GM21825 (cell line): ENCODE results near the gene NAE1.
"Not testable (repeated sequence)": the region's sequence is repeated elsewhere in the genome, so short reads cannot be mapped to it uniquely, and the experiment has no call there.

Source experiments
- ATAC-seq: cut with Tn5 transposase; IDR thresholded peaks from one replicate; pipeline ENCODE4 v1.9.1; 2021; ENCODE audit warnings: mild to moderate bottlenecking, moderate library complexity; ENCODE audit not compliant: unreplicated experiment

The NAE1 gene

DNA sequence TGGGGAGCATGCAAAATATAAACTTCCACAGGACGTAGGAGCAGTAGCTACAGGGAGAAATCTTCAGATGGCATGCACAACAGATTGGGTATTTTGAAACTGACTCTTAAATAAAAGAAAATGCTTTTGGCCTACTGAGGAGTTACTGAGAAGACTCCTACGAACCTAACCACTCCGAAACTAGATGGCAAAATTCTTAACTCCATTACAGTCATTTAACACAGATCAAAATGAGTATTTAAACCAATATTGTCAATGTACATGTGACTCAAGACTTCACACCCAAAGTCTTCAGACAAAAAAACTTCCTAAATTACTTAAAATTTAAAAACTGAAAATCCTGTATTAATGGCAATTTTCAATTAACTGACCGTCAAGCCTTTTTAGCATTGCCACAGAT is 21.0 kb downstream of the NAE1 start:
- no peak for ATAC-seq

DNA sequence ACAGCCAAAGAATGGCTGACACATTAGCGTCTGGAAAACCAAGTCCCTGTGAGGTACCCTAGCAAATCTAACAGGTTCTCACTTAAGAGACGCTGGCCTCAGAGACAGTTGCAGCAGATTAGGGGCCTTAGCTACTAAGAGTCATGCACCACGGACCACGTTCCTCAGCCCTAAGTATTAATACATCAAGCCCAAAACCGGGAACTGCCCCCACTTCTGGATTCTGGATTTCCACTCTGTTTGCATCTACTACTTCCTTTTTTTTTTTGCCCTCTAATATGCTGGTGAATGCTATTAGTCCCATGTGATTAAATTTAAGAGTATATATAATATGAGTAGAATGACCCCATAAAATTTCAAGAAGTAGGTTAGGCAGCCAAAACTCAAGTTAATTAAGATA is 28.6 kb downstream of the NAE1 start:
- ATAC-seq = no peak

DNA sequence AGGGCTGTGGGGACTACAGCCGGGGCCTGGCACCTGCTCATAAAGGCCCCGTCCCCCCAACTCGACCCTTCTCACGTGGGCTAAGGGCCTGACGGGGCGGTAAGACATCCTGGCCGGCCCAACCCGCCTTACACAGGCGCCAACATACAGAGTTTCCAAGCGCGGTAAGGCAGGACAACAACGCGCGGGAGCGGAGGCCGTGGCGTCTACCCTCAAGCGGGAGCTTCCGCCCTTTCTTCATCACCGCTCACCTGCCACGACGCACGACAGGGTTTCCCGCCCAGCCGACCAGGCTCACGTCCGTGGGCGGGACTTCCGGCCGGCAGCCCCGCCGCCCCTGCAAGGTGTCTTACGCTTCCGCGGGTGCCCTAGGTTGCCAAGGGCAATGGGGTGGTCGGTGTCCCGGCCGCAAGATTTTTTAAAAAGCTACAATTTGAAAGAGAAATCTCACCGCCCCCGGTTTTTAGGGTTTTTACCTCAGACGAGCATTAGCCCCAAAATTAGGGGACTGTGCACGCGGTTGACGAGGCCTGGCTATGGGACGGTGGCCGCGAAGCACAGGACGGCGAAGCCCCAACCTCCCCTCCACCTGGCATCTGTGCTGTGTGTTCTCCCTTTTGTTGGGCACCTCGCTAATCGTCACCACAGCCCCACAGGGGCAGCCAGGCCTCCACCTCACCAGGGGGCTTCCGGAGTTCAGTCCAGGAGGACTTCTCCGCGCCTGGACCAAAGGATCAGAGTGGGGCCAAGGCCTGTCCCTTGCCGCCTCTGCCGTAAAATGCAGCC is 29.3 kb downstream of the NAE1 start, which contains the start of gene TERB1:
TSS of gene TERB1 (minus strand) at position 265 of the 786 bp plus-strand sequence. CDS start 4,786 bp downstream, outside the sequence.
- no peak for ATAC-seq

DNA sequence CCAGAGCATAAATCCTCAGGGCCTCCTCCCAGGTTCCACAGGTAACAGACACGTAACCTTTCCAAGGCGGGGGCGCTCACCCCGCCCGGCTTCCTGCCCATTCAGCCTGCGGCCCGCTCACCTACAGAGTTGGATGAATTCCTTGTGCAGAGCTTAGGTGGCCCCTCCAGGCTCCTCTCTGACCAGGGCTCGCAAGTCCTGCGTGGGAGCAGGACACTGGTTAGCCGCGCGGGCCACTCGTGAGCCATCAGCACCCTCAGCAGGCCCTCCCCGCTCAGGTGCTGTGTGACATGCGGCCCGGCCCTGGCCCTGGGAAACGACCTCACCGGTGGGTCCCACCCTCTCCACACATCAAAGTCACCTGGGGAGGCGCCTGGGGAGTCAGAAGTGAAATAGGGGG is 29.9 kb downstream of the NAE1 start:
- ATAC-seq = no peak

DNA sequence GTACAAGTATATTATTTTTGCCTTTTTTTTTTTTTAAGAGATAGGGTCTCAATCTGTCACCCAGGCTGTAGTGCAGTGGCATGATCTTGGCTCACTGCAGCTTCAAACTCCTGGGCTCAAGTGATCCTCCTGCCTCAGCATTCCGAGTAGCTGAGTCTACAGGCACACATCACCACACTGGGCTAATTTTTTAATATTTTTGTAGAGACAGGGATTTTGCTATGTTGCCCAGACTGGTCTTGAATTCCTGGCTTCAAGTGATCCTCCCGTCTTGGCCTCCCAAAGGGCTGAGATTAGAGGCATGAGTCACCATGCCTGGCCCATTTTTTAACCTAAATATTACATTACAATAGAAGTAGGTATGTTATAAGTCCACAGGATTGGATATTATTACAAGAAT is 32.6 kb downstream of the NAE1 start:
- no peak for ATAC-seq

DNA sequence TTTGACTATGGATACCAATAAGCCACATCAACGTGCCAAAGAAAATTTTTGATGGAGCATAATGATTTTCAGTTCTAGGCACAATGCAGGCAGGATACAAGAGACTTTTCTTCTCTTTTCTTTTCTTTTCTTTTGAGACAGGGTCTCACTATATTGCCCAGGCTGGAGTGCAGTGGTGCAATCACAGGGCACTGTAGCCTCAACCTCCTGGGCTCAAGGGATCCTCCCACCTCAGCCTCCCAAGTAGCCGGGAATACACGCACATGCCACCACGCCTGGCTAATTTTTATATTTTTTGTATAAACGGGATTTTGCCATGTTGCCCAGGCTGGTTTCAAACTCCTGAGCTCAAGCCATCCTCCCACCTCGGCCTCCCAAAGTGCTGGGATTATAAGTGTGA is 36.8 kb downstream of the NAE1 start:
- not testable (repeated sequence) for ATAC-seq

DNA sequence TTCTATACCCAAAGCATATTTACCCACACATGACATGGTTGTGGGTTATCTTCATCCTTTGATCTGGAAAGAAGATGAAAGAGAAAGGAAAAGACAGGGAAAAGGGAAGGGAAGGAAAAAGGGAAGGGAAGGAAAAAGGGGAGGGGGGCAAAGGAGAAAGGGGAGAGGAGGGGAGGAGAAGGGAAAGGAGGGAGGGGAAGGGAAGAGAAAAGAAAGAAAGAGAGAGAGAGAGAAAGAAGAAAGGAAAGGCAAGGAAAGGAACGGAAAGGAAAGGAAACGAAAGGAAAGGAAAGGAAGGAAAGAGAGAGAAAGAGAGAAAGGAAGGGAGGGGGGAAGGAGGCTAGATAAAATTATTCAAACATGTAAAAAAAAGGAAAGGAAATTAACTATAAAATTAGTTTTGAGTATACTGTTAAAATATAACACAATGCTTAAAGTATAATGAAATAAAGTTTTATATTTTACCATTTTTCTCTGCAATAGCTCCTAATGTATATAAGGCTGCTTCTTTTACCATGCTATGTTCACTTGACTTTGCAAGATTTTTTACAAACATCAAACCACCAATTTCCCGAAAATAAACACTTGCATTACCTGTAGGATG is 40.5 kb downstream of the NAE1 start:
- ATAC-seq = no peak

DNA sequence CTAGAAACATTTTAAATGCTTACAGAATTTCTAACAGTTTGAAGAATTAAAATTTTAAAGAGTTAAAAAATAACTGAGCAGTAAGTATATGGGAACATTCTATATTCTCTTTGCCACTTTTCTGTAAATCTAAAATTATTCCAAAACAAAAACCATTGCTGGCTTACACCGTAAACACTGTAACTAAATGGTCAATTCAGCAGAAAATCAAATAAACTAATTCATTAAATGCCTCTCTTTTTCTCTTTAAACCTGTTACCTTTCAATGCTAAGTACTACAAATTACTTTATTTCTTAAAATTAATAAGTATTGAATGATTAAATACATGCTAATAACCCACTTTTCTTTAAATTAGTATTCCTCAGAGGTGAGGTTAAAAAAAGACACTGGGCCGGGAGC is 43.3 kb downstream of the NAE1 start:
- no peak for ATAC-seq

DNA sequence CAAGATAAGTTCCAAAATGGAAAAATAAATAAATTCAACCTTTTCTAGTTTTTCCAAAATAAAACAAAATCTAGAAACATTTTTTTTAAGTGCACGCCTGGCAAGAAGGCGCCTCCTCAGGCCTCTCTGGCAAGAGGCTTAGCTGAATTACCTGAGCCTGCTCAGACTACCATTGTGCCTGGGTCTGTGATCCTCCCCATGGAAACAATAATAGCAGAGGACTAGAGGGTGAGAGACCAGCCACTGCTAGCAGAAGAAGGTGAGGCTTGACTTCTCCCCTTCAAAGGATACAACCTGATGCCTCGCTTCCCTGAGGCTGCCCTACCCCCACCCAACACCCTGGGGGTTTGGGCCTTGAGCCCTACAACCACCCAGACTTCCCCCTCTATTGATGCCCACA is 44.2 kb downstream of the NAE1 start:
- no peak for ATAC-seq

DNA sequence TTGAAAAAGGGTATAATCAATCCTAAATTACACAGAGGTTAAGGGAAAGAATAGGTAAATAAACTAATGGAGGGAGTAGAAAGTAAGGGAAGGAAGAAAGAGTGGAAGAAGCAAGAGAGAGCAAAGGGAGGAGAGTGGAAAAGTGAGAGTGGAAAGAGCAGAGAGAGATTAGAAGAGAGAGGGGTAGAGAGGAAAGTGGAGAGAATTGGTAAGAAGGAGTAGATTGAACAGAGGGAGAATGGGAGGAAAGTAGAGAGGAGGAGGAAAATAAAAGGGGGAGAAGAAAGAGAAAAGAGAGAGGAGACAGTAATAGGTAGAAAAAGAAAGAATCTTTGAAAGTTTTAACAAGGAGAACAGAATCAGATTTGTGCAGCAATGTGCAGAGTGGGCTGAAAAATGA is 54.3 kb downstream of the NAE1 start:
- no peak for ATAC-seq

DNA sequence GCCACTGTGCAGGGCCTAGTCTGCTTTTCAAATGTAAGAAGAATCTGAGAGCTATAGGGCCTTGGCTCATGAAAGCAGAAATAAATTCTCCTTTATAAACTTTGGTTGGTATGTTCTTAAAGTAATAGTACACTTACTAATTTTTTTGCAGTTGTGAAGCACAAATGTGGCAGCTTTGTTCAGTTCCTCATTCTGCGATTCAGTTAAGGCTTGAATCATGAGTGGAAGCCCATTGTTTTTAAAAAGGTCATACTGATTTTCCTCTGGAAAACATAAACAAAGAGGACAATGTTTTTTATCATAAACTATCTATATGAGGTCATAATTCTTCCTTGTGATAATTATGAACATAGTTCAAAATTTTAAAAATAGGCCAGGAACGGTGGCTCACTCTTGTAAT is 55.8 kb downstream of the NAE1 start:
- ATAC-seq = no peak

DNA sequence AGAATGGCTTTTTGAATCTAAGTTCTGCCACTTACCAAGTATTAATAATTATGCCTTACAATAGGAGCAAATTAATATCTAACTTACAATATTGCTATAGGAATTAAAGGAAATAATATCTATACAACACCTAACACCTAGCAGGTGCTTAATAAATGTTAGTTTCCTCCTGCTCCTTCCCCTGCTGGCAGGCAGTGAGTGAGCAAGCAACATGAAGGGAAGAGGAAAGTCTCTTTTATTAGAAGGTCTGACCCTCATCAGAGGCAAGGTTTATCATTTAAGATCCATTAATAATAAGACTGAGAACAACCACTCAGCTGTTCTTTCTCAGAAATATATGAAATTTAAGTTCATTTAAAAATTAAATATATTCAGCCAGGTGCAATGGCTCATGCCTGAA is 72.7 kb downstream of the NAE1 start:
- no peak for ATAC-seq

DNA sequence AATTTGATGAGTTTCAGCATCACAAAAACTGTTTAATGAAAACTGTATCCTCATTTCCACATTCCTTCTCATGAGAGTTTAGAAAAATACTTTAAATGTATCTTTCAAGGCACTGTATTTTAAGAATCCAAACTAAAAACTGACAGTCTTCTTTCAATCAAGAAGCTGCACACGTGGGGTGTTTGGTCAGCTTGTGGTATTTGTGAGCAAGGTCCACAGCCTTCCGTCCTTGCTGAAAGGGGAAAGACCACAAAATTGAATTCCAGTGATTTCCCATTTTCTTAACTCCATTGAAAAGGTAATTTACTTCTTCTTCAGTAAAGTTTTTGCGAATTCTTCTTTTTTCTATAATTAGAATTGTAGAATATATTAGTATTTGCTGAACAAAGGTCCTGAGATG is 76.0 kb downstream of the NAE1 start:
- ATAC-seq = no peak

DNA sequence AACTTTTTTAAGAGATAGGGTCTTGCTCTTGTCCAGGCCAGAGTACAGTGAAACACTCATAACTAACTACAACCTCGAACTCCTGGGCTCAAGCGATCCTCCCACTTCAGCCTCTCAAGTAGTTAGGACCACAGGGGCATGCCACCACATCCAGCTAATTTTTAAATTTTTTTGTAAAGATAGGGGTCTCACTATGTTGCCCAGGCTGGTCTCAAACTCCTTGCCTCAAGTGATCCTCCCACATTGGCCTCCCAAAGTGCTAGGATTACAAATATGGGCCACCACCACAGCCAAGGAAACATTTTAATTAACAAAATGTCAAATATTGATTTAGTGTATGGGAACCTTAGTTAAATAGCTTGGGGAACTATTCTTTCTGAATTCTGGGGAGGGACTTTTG is 76.6 kb downstream of the NAE1 start:
- no peak for ATAC-seq

DNA sequence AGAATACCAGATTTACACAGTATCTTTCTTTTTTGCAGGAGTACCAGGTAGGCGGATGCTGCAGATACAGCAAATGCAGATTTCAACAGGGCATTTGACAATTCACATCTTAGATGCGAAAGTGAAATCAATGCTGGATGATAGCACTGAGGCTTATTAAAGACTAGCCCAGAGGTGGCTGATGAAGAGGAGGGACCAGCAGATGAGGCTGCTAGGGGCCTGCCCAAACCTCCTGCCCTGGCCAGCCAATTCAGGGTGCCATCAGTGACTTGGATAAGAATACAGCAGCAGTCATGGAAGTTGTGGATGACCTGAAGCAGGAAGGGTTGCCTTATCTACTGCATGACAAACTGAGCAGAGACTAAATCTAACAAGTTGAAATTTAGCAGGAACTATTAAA is 77.8 kb downstream of the NAE1 start:
- no peak for ATAC-seq
